GM12878 (cell line): ENCODE data around the gene CC2D2B. TPM values are rescaled to one million over a fixed set of nuclear protein-coding genes. Genes with fewer than 3 reads are reported as not detected.

ENCODE experiments used
- ATAC-seq: fragments of 200-7000 bp; cut with Tn5 transposase; 3 replicates; pipeline ENCODE4 v1.9.1; 2020; ENCODE audit warnings: mild to moderate bottlenecking, moderate library complexity
- BruUV-seq: library from RNA; stranded (reverse); fragments of 400-500 nt; replicated peaks from 2 replicates; lab custom pipeline; 2021; lab: Mats Ljungman, UMichigan
- CTCF ChIA-PET: fragments of 300-600 bp; sonication (Branson Sonifier 250); formaldehyde crosslinking; extraction: SDS; loops from one replicate; lab custom pipeline; 2021; ENCODE audit warnings: inconsistent platforms; lab: Yijun Ruan, JAX
- POLR2A ChIA-PET: fragments of 350-600 bp; formaldehyde crosslinking; extraction: SDS; loops from one replicate; lab custom pipeline; 2021; ENCODE audit warnings: inconsistent platforms; lab: Charles Lee
- RAD21 ChIA-PET: fragments of 300-600 bp; sonication (Branson Sonifier 250); formaldehyde crosslinking; loops from one replicate; lab custom pipeline; 2023; ENCODE audit warnings: antibody characterized with exemption; ENCODE audit not compliant: unreplicated experiment; lab: Charles Lee
- SMC1A ChIA-PET: fragments of 300-600 bp; sonication (Branson Sonifier 250); formaldehyde crosslinking; loops from one replicate; lab custom pipeline; 2023; ENCODE audit not compliant: unreplicated experiment, uncharacterized antibody; lab: Charles Lee
- DNase-seq: peaks from one replicate; pipeline ENCODE4 v3.0.0-alpha.2; 2011; ENCODE audit warnings: low read depth, low spot score
- FAIRE-seq: peaks from 3 replicates; lab custom pipeline; 2011; peaks lifted over from hg19 to GRCh38; lab: Jason Lieb, UNC
- H2AFZ ChIP-seq: 2 replicates; pipeline ENCODE4 v1.6.0; 2011; ENCODE audit warnings: low read depth, low read length, control low read depth; ENCODE audit not compliant: control insufficient read depth
- H3K27ac ChIP-seq: 2 replicates; pipeline ENCODE4 v1.5.1; 2011; ENCODE audit warnings: control low read depth; ENCODE audit not compliant: control insufficient read depth, insufficient read depth
- H3K27me3 ChIP-seq, 2 experiments: replicated peaks in 1 of 2; 2 replicates each; pipeline versions ENCODE4 v1.6.0 to v1.6.1; 2011; ENCODE audit warnings: low read length in 1 of 2; ENCODE audit not compliant: control insufficient read depth in 2 of 2, insufficient read depth in 2 of 2
- H3K36me3 ChIP-seq, 2 experiments: 2 replicates each; pipeline ENCODE4 v1.5.1; 2011; ENCODE audit warnings: low read length in 1 of 2; ENCODE audit not compliant: control insufficient read depth in 2 of 2, insufficient read depth in 2 of 2
- H3K4me1 ChIP-seq: 2 replicates; pipeline ENCODE4 v1.6.1; 2011; ENCODE audit warnings: mild to moderate bottlenecking, low read length, moderate library complexity, mixed read lengths; ENCODE audit not compliant: control insufficient read depth, insufficient read depth
- H3K4me2 ChIP-seq: 2 replicates; pipeline ENCODE4 v1.6.0; 2011; ENCODE audit warnings: control low read depth; ENCODE audit not compliant: control insufficient read depth, insufficient read depth
- H3K4me3 ChIP-seq: fragments of 200-600 bp; sonication (generic); 2 replicates; pipeline ENCODE4 v1.5.1; 2016
- H3K79me2 ChIP-seq: 2 replicates; pipeline ENCODE4 v1.6.0; 2011; ENCODE audit warnings: low read length; ENCODE audit not compliant: control insufficient read depth, insufficient read depth
- H3K9ac ChIP-seq: 2 replicates; pipeline ENCODE4 v1.8.0; 2011; ENCODE audit warnings: low read length, control low read depth, mixed read lengths; ENCODE audit not compliant: control insufficient read depth, insufficient read depth
- H3K9me3 ChIP-seq: replicated peaks from 3 replicates; pipeline ENCODE4 v1.5.1; 2011; ENCODE audit warnings: mild to moderate bottlenecking, low read length; ENCODE audit not compliant: control insufficient read depth, insufficient read depth
- H4K20me1 ChIP-seq: 2 replicates; pipeline ENCODE4 v1.6.0; 2011; ENCODE audit not compliant: control insufficient read depth, insufficient read depth
- CHD1 ChIP-seq: IDR thresholded peaks from 2 replicates; pipeline ENCODE4 v1.6.1; 2012; ENCODE audit warnings: low read depth, low read length, improper control_type of control experiment
- CREM ChIP-seq: IDR thresholded peaks from 2 replicates; pipeline ENCODE4 v1.6.1; 2014; ENCODE audit warnings: antibody characterized with exemption, low read depth
- KLF5 ChIP-seq: fragments of 450-650 bp; IDR thresholded peaks from 2 replicates; pipeline ENCODE4 v1.6.1; 2014; ENCODE audit warnings: mild to moderate bottlenecking; ENCODE audit not compliant: partially characterized antibody
- MTA3 ChIP-seq: IDR thresholded peaks from 2 replicates; pipeline ENCODE4 v1.6.1; 2012; ENCODE audit warnings: low read length, inconsistent platforms, borderline replicate concordance
- POLR2A ChIP-seq: IDR thresholded peaks from 2 replicates; pipeline ENCODE4 v1.6.1; 2011; ENCODE audit warnings: low read depth, mild to moderate bottlenecking, low read length
- POLR2AphosphoS2 ChIP-seq: IDR thresholded peaks from 2 replicates; pipeline ENCODE4 v1.6.1; 2011; ENCODE audit warnings: low read depth, mild to moderate bottlenecking, low read length, improper control_type of control experiment, moderate library complexity
- SPI1 ChIP-seq: IDR thresholded peaks from 2 replicates; pipeline ENCODE4 v1.6.1; 2011; ENCODE audit warnings: low read depth, mild to moderate bottlenecking, low read length, moderate library complexity, borderline replicate concordance; ENCODE audit not compliant: insufficient read depth
- TAF1 ChIP-seq: IDR thresholded peaks from 2 replicates; pipeline ENCODE4 v1.6.1; 2011; ENCODE audit warnings: mild to moderate bottlenecking, low read depth, low read length, borderline replicate concordance
- WGBS: methylation state at CpG from one replicate; pipeline ENCODE4 v1.1.6; 2016; ENCODE audit warnings: low lambda C conversion rate; ENCODE audit not compliant: insufficient replicate concordance, insufficient coverage; ENCODE audit errors: missing lambda C conversion rate; 5-methylcytosine and 5-hydroxymethylcytosine counted together
- in situ Hi-C: fragments of 300-500 bp; cut with MboI; formaldehyde crosslinking; loops from 9 replicates; pipeline ENCODE4 v1.14.3; 2018; ENCODE audit warnings: mixed read lengths
- intact Hi-C: fragments of 100-400 bp; cut with micrococcal nuclease; formaldehyde crosslinking; loops from one replicate; pipeline ENCODE4 v1.14.2; 2022; ENCODE audit not compliant: unreplicated experiment
- polyA plus RNA-seq, 11 experiments: library from polyadenylated mRNA; depleted of rRNA in 4 of 11; unstranded in 6 of 11; stranded (reverse) in 5 of 11; fragments of >200 nt; fragmentation: Nextera tagmentation in 4 of 11; fragmentation: Illumina TruSeq in 1 of 11; extraction: Ambion mirVana in 4 of 11; extraction: Trizol in 1 of 11; gene quantifications; 1 replicate in 1 of 11; 2 replicates in 10 of 11; pipeline versions ENCODE4 v1.2.1 to v1.2.3, GENCODE V29; 2011 to 2016; ENCODE audit warnings: inconsistent platforms in 2 of 11, missing spikeins in 2 of 11, low read depth in 1 of 11
- total RNA-seq, 4 experiments: library from RNA; depleted of rRNA in 3 of 4; stranded (reverse); fragments of >200 nt in 3 of 4; fragmentation: Illumina TruSeq in 1 of 4; extraction: Trizol in 1 of 4; gene quantifications; 2 replicates each; pipeline versions ENCODE4 v1.2.1 to v1.2.3, GENCODE V29; 2013 to 2021

The CC2D2B gene
- total and polyA plus RNA-seq, 10 of the 15 experiments (the other 5 are each of a cell fraction or from before 2014, with no cell fraction given): 0.42 to 2.8 (median 0.78) TPM

DNA sequence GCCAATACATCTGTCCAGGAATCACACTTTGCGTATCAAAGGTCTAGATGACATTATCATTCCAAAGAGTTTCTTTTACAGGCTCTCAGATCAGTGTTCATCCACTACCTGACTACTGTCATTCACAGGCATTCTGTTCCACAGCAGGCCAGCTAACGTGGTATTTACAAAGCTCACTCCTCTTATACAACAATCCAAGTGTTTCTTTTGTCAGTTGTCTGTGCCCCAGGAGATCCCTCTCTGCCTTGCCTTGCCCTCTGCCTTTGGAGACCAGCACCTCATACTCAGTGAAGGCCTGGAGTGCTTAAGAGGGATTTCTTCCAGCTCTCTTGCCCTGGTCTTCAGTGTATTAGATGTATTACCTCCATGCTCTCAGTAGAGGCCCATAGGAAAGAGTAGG lies 34.6 kb upstream of the CC2D2B start:
- intact Hi-C loops: no loop called here
- H3K79me2 ChIP-seq: no peaks in the 10 kb centered on the region
- H3K36me3 ChIP-seq: peaks cover 8 to 19% of the 10 kb centered on the region in 2 experiments; a peak in 3 of 4 replicates
- in situ Hi-C loops: no loop called here
- no peak for FAIRE-seq
- no peak overlapping the region for H2AFZ ChIP-seq
- no peak overlapping the region for H3K4me2 ChIP-seq
- ChIA-PET CTCF (interaction anchor here (0.8 to 1.7 kb wide), 2 partner anchors 14 to 179 kb away, joined by 3 to 4 read pairs; partner anchors contain the start of gene TCTN3), RAD21 (no interaction called here), SMC1A (interaction anchor here (0.7 to 1.7 kb wide), 5 partner anchors 8 to 179 kb away, joined by 3 to 5 read pairs (median 4); partner anchors contain the start of gene TCTN3), POLR2A (interaction anchor here (0.5 kb wide), 1 partner anchor 28 kb away, joined by 3 read pairs; no protein-coding TSS in a partner anchor)
- no peak for TF ChIP-seq CREM
- no peak for TF ChIP-seq CHD1
- no peak for TF ChIP-seq KLF5
- TF ChIP-seq POLR2A: peak; percentile 25; the same call in 1 of the 2 replicates
- TF ChIP-seq POLR2AphosphoS2: 0 out of 2 replicates have a peak, but pooled peaks have one; percentile 39
- no peaks in the 10 kb centered on the region for H3K27me3 ChIP-seq
- no peak for ATAC-seq
- no peak overlapping the region for H3K9ac ChIP-seq
- H3K9me3 ChIP-seq: peaks cover 10% of the 10 kb centered on the region; the same call in 2 of the 3 replicates
- no peak overlapping the region for H3K27ac ChIP-seq
- DNase-seq: no peak
- H3K4me3 ChIP-seq: no peak overlapping the region
- 0 out of 2 replicates have a peak, but pooled peaks cover 3% of the 10 kb centered on the region for H3K4me1 ChIP-seq
- no TSS peak for BruUV-seq
- no peaks in the 10 kb centered on the region for H4K20me1 ChIP-seq
- WGBS: 97% methylated on average over 2 of the region's 2 CpGs

DNA sequence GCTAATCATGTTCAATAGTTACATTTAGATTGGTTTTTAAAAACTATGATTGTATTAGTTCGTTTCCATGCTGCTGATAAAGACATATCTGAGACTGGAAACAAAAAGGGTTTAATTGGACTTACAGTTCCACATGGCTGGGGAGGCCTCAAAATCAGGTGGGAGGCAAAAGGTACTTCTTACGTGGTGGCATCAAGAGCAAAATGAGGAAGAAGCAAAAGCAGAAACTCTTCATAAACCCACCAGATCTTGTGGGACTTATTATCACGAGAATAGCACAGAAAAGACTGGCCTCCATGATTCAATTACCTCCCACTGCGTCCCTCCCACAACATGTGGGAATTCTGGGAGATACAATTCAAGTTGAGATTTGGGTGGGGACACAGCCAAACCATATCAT lies 34.1 kb upstream of the CC2D2B start:
- SMC1A ChIA-PET: interaction anchor here (0.7 to 1.7 kb wide), 4 partner anchors 9 to 180 kb away, joined by 3 to 5 read pairs (median 4); partner anchors contain the start of gene TCTN3
- in situ Hi-C loops: no loop called here
- POLR2A ChIA-PET: no interaction called here

More for the DNA sequence above, 34.1 kb upstream of the CC2D2B start:
- Histone ChIP-seq H3K36me3 (peaks cover 6 to 16% of the 10 kb centered on the region in 2 experiments; a peak in 2 of 4 replicates), H3K79me2 (no peaks in the 10 kb centered on the region), H4K20me1 (no peaks in the 10 kb centered on the region), H3K4me3 (no peak overlapping the region), H2AFZ (no peak overlapping the region), H3K4me1 (0 out of 2 replicates have a peak, but pooled peaks cover 3% of the 10 kb centered on the region), H3K4me2 (no peak overlapping the region), H3K9ac (no peak overlapping the region), H3K27me3 (no peaks in the 10 kb centered on the region), H3K27ac (no peak overlapping the region), H3K9me3 (peaks cover 10% of the 10 kb centered on the region; the same call in 2 of the 3 replicates)
- 56% methylated on average over 4 of the region's 4 CpGs for WGBS
- TF ChIP-seq TAF1 (no peak), SPI1 (peak; percentile 16; the same call in 1 of the 2 replicates), MTA3 (peak; percentile 49; the same call in 1 of the 2 replicates), CREM (no peak)
- DNase-seq: no peak
- intact Hi-C loops: no loop called here
- no peak for ATAC-seq
- ChIA-PET CTCF (interaction anchor here (0.8 to 1.6 kb wide), 3 partner anchors 8 to 180 kb away, joined by 3 to 4 read pairs (median 3); partner anchors contain the start of gene TCTN3), RAD21 (no interaction called here)
- BruUV-seq: no TSS peak
- no peak for FAIRE-seq
